GM10248 (cell line): Measurements from ENCODE around the gene ENPP6.

Experiments
- CTCF ChIA-PET: fragments of 300-600 bp; sonication (Branson Sonifier 250); formaldehyde crosslinking; extraction: SDS; loops from one replicate; lab custom pipeline; 2021; ENCODE audit warnings: antibody characterized with exemption; lab: Yijun Ruan, JAX
- POLR2A ChIA-PET: fragments of 350-650 bp; sonication (Branson Sonifier 250); formaldehyde crosslinking; extraction: SDS; loops from one replicate; lab custom pipeline; 2020; ENCODE audit warnings: antibody characterized with exemption; lab: Yijun Ruan, JAX
- DNase-seq: peaks from one replicate; pipeline ENCODE4 v3.0.0; 2012; ENCODE audit errors: extremely low spot score
- CTCF ChIP-seq: IDR thresholded peaks from 2 replicates; pipeline ENCODE4 v1.5.1; 2012; ENCODE audit warnings: mild to moderate bottlenecking, low read depth; ENCODE audit errors: extremely low read depth, missing control alignments, control extremely low read depth

ENPP6 gene

GRCh38 chr4:184150102-184150839 is 67.4 kb downstream of the ENPP6 start:
- ChIA-PET CTCF (interaction anchor here (2.5 kb wide), 1 partner anchor 17 kb away, joined by 10 read pairs; no protein-coding TSS in a partner anchor), POLR2A (no interaction called here)
- no peak for TF ChIP-seq CTCF
- no peak for DNase-seq

GRCh38 chr4:184148738-184149637 is 68.7 kb downstream of the ENPP6 start:
- TF ChIP-seq CTCF: no peak
- DNase-seq: no peak
- CTCF ChIA-PET: interaction anchor here (2.5 kb wide), 1 partner anchor 18 kb away, joined by 10 read pairs; no protein-coding TSS in a partner anchor
- POLR2A ChIA-PET: no interaction called here

- DNase-seq: no peak
- ChIA-PET POLR2A (no interaction called here), CTCF (interaction anchor here (2.5 kb wide), 1 partner anchor 19 kb away, joined by 10 read pairs; no protein-coding TSS in a partner anchor)
- TF ChIP-seq CTCF: no peak
These were observed 69.6 kb downstream of the ENPP6 start for GRCh38 chr4:184147858-184148737.

- ChIA-PET POLR2A (no interaction called here), CTCF (no interaction called here)
- no peak for DNase-seq
- TF ChIP-seq CTCF: no peak
These were observed 70.7 kb downstream of the ENPP6 start for GRCh38 chr4:184146951-184147350.

- CTCF ChIA-PET: no interaction called here
These were observed 72.1 kb downstream of the ENPP6 start for GRCh38 chr4:184145596-184145995.

More at GRCh38 chr4:184145596-184145995, 72.1 kb downstream of the ENPP6 start:
- DNase-seq: no peak
- POLR2A ChIA-PET: no interaction called here
- TF ChIP-seq CTCF: no peak
